Cardiac fibroblast (primary cell): ENCODE measurements around the gene FAM184B.

Experiments
- DNase-seq, 2 donors: peaks; one replicate each; pipeline versions ENCODE4 v3.0.0 to v3.0.0-alpha.2; 2010; ENCODE audit warnings: low read depth in 2 of 2
- H3K4me3 ChIP-seq, 2 donors: replicated peaks in 1 of 2; 1 replicate in 1 of 2; 2 replicates in 1 of 2; pipeline ENCODE4 v1.5.1; 2011; ENCODE audit warnings: low read depth in 2 of 2, low read length in 2 of 2, mild to moderate bottlenecking in 2 of 2, moderate library complexity in 1 of 2
- TF ChIP-seq, protein P1 (sequence below): IDR thresholded peaks from one replicate; pipeline ENCODE4 v1.5.1; 2011; ENCODE audit warnings: low read depth, mild to moderate bottlenecking, low read length, inconsistent platforms

The FAM184B gene

DNA sequence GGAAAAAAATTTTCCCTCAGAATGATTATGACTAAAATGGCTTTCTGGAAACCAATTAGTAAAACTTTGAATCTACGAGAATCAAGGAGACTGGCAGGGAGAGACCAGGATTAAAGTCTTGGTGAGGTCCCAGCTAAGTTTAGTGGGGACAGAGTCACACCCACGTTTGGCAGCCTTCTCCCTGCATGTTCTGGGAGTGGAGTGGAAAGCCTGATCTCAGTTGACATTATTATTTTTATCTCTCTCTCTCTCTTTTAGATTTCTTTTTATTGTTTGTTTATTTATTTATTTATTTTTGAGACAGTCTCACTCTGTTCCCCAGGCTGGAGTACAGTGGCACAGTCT lies 99.2 kb downstream of the FAM184B start:
- no peak for DNase-seq
- H3K4me3 ChIP-seq = no peak overlapping the region
- TF ChIP-seq, protein P1, sequence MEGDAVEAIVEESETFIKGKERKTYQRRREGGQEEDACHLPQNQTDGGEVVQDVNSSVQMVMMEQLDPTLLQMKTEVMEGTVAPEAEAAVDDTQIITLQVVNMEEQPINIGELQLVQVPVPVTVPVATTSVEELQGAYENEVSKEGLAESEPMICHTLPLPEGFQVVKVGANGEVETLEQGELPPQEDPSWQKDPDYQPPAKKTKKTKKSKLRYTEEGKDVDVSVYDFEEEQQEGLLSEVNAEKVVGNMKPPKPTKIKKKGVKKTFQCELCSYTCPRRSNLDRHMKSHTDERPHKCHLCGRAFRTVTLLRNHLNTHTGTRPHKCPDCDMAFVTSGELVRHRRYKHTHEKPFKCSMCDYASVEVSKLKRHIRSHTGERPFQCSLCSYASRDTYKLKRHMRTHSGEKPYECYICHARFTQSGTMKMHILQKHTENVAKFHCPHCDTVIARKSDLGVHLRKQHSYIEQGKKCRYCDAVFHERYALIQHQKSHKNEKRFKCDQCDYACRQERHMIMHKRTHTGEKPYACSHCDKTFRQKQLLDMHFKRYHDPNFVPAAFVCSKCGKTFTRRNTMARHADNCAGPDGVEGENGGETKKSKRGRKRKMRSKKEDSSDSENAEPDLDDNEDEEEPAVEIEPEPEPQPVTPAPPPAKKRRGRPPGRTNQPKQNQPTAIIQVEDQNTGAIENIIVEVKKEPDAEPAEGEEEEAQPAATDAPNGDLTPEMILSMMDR = no peak

DNA sequence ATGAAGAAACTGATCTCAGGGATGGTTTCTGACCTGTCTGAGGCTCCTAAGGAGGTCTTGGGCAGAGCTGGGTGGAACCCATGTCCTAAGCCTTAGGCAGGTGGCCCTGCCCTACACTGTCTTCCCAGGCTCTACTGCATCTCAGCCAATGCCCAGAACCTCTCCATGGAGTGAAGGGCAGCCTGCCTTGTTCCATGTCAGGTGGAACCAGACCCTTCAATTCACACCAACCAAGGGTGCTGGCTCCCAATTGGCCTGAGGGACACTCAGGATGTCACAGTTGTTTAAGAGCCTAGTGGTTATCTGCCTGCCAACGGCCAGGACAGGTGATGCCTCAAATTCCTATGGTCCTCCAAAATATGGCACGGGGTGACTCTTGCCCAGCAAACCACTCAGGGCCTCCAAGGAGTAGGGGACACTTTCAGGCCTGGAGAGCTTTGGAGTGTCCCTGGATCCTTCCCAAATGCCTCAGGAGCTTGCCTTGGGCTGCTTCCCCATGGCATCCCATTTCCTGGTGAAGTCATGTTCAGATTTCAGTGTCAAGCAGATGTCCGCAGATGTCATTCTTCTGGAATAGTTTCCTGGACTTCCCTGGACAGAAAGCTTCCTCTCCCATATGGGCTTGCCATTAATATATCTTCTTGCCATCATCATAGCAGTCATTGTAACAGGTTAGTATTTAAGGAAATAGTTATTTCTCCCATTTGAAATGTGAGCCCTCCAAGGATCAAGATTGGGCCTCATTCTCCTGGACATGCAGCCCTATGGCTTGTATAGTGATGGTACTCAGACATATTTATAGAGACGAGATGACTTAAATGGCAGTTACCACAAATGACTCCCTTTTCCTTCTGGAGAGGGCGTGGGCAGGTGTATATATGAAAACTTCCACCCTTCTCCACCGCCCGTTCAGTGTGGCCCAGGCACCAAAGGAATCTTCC lies 99.9 kb downstream of the FAM184B start:
- TF ChIP-seq, protein P1 = no peak
- DNase-seq = no peak
- no peak overlapping the region for H3K4me3 ChIP-seq

GRCh38 chr4:17680559-17681280 lies 100.7 kb downstream of the FAM184B start:
- TF ChIP-seq, protein P1 = no peak
- no peak for DNase-seq
- H3K4me3 ChIP-seq = no peak overlapping the region

GRCh38 chr4:17670423-17670822 lies 111.0 kb downstream of the FAM184B start:
- H3K4me3 ChIP-seq = no peak overlapping the region
- no peak for DNase-seq
- TF ChIP-seq, protein P1 = no peak

DNA sequence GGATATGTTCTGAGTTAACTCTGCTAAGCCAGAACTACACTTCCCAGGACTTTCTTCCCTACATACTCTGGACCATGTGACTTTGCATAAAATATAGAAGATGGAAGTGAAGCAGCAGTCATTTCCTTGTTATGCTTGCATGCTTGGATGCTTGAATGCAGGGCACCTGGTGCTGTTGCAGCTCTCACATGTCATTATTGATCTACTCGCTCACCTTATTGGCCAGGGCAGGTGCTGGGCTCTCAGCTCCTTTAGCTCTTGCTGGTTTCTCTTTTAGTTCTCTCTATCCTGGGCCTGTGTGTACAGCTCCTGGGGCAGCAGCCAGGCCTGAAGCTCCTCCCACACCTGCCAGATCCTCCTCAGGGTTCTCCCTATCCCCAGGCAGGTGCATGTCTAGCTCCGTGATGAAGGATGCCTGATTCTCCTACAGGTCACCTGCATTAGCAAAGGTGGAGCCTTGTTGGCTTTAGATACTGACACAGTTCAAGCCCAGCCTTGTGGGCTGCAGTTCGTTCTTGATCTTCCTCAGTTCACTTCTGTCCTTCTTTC lies 113.7 kb downstream of the FAM184B start:
- TF ChIP-seq, protein P1 = no peak
- H3K4me3 ChIP-seq = no peak overlapping the region
- no peak for DNase-seq

GRCh38 chr4:17667253-17667652 lies 114.2 kb downstream of the FAM184B start:
- no peak overlapping the region for H3K4me3 ChIP-seq
- no peak for DNase-seq
- TF ChIP-seq, protein P1 = no peak
